ENCODE results near the gene TLN1.

Gene TLN1

GRCh38 chr9:35736201-35736633 is 4.2 kb upstream of the TLN1 start:
- TF ChIP-seq CTCF (IDR thresholded peaks at IDR 0.05) (peak; percentile 89), ZFX (IDR thresholded peaks at IDR 0.05; ENCODE audit: borderline replicate concordance) (no peak)
- H3K27ac ChIP-seq = peak overlapping the region; percentile 32; the same call in 1 of the 2 replicates

GRCh38 chr9:35734096-35734495 is 2.1 kb upstream of the TLN1 start:
- H3K27ac ChIP-seq = peak overlapping the region; percentile 94
- TF ChIP-seq CTCF (IDR thresholded peaks at IDR 0.05) (no peak), ZFX (IDR thresholded peaks at IDR 0.05; ENCODE audit: borderline replicate concordance) (no peak)

GRCh38 chr9:35732800-35733541 is 976 bp upstream of the TLN1 start:
- H3K27ac ChIP-seq = peak overlapping the region; percentile 94
- TF ChIP-seq ZFX (IDR thresholded peaks at IDR 0.05; ENCODE audit: borderline replicate concordance) (no peak), CTCF (IDR thresholded peaks at IDR 0.05) (peak; percentile 43)

GRCh38 chr9:35731415-35732184 is 395 bp downstream of the TLN1 start:
- H3K27ac ChIP-seq = peak overlapping the region; percentile 94
- TF ChIP-seq CTCF (IDR thresholded peaks at IDR 0.05) (no peak), ZFX (IDR thresholded peaks at IDR 0.05; ENCODE audit: borderline replicate concordance) (no peak)

- TF ChIP-seq ZFX (IDR thresholded peaks at IDR 0.05; ENCODE audit: borderline replicate concordance) (no peak), CTCF (IDR thresholded peaks at IDR 0.05) (no peak)
- H3K27ac ChIP-seq = peak overlapping the region; percentile 94; the same call in 1 of the 2 replicates
Observed at GRCh38 chr9:35730486-35730854, 1.5 kb downstream of the TLN1 start.

- peak; percentile 68 for TF ChIP-seq CTCF (IDR thresholded peaks at IDR 0.05)
- no peak for TF ChIP-seq ZFX (IDR thresholded peaks at IDR 0.05; ENCODE audit: borderline replicate concordance)
- no peak overlapping the region for H3K27ac ChIP-seq
Observed at GRCh38 chr9:35729700-35730485, 2.1 kb downstream of the TLN1 start.

Data from 22Rv1 (cell line).